Measurements from ENCODE around the gene SLC39A9.

DNA sequence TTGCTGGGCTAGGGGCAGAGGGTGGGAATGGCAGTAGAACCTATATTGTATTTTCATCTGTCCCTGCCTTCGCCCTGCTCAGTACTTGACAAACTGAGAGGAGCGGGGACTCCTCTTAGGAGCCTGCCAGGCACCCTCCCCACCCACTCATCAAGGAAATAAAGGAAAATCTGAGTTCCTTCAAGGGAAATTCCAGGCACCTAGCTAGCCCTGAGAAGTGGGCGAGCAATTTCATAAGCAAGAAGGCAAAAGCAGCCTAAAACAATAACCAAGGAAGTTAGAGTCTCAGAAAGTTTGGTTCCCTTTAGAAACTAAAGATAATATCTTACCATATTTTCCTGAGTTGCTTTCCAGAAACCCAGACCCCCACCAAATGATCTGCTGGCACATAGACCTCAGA is 75.5 kb downstream of the SLC39A9 start:
- TF ChIP-seq ZNF121 (CRISPR knock-in tag; IDR thresholded peaks at IDR 0.05) (no peak), TEAD4 (CRISPR knock-in tag; IDR thresholded peaks at IDR 0.05) (no peak), CREM (CRISPR knock-in tag; IDR thresholded peaks at IDR 0.05) (no peak), CBFB (CRISPR knock-in tag; IDR thresholded peaks at IDR 0.05; ENCODE audit: low read depth) (no peak), ETV6 (CRISPR knock-in tag; IDR thresholded peaks at IDR 0.05) (no peak), JUN (CRISPR knock-in tag; IDR thresholded peaks at IDR 0.05) (no peak)
- TF ChIP-seq, protein P1, sequence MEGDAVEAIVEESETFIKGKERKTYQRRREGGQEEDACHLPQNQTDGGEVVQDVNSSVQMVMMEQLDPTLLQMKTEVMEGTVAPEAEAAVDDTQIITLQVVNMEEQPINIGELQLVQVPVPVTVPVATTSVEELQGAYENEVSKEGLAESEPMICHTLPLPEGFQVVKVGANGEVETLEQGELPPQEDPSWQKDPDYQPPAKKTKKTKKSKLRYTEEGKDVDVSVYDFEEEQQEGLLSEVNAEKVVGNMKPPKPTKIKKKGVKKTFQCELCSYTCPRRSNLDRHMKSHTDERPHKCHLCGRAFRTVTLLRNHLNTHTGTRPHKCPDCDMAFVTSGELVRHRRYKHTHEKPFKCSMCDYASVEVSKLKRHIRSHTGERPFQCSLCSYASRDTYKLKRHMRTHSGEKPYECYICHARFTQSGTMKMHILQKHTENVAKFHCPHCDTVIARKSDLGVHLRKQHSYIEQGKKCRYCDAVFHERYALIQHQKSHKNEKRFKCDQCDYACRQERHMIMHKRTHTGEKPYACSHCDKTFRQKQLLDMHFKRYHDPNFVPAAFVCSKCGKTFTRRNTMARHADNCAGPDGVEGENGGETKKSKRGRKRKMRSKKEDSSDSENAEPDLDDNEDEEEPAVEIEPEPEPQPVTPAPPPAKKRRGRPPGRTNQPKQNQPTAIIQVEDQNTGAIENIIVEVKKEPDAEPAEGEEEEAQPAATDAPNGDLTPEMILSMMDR (IDR thresholded peaks at IDR 0.05): no peak
- TF ChIP-seq, protein P2, sequence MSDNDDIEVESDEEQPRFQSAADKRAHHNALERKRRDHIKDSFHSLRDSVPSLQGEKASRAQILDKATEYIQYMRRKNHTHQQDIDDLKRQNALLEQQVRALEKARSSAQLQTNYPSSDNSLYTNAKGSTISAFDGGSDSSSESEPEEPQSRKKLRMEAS (CRISPR knock-in tag; IDR thresholded peaks at IDR 0.05): no peak
- TF ChIP-seq, protein P3, sequence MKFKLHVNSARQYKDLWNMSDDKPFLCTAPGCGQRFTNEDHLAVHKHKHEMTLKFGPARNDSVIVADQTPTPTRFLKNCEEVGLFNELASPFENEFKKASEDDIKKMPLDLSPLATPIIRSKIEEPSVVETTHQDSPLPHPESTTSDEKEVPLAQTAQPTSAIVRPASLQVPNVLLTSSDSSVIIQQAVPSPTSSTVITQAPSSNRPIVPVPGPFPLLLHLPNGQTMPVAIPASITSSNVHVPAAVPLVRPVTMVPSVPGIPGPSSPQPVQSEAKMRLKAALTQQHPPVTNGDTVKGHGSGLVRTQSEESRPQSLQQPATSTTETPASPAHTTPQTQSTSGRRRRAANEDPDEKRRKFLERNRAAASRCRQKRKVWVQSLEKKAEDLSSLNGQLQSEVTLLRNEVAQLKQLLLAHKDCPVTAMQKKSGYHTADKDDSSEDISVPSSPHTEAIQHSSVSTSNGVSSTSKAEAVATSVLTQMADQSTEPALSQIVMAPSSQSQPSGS (CRISPR knock-in tag; IDR thresholded peaks at IDR 0.05; ENCODE audit: borderline replicate concordance, low read depth): no peak
- TF ChIP-seq, protein P4, sequence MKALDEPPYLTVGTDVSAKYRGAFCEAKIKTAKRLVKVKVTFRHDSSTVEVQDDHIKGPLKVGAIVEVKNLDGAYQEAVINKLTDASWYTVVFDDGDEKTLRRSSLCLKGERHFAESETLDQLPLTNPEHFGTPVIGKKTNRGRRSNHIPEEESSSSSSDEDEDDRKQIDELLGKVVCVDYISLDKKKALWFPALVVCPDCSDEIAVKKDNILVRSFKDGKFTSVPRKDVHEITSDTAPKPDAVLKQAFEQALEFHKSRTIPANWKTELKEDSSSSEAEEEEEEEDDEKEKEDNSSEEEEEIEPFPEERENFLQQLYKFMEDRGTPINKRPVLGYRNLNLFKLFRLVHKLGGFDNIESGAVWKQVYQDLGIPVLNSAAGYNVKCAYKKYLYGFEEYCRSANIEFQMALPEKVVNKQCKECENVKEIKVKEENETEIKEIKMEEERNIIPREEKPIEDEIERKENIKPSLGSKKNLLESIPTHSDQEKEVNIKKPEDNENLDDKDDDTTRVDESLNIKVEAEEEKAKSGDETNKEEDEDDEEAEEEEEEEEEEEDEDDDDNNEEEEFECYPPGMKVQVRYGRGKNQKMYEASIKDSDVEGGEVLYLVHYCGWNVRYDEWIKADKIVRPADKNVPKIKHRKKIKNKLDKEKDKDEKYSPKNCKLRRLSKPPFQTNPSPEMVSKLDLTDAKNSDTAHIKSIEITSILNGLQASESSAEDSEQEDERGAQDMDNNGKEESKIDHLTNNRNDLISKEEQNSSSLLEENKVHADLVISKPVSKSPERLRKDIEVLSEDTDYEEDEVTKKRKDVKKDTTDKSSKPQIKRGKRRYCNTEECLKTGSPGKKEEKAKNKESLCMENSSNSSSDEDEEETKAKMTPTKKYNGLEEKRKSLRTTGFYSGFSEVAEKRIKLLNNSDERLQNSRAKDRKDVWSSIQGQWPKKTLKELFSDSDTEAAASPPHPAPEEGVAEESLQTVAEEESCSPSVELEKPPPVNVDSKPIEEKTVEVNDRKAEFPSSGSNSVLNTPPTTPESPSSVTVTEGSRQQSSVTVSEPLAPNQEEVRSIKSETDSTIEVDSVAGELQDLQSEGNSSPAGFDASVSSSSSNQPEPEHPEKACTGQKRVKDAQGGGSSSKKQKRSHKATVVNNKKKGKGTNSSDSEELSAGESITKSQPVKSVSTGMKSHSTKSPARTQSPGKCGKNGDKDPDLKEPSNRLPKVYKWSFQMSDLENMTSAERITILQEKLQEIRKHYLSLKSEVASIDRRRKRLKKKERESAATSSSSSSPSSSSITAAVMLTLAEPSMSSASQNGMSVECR (CRISPR knock-in tag; IDR thresholded peaks at IDR 0.05; ENCODE audit: borderline replicate concordance): no peak
- TF ChIP-seq, protein P5, sequence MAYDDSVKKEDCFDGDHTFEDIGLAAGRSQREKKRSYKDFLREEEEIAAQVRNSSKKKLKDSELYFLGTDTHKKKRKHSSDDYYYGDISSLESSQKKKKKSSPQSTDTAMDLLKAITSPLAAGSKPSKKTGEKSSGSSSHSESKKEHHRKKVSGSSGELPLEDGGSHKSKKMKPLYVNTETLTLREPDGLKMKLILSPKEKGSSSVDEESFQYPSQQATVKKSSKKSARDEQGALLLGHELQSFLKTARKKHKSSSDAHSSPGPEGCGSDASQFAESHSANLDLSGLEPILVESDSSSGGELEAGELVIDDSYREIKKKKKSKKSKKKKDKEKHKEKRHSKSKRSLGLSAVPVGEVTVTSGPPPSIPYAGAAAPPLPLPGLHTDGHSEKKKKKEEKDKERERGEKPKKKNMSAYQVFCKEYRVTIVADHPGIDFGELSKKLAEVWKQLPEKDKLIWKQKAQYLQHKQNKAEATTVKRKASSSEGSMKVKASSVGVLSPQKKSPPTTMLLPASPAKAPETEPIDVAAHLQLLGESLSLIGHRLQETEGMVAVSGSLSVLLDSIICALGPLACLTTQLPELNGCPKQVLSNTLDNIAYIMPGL (CRISPR knock-in tag; IDR thresholded peaks at IDR 0.05): no peak
